Colonic mucosa (tissue), 4 donors: ENCODE results near the gene PLAC9. TPM values are rescaled to one million over a fixed set of nuclear protein-coding genes. Genes with fewer than 3 reads are reported as not detected.

Experiments
- DNase-seq: peaks from one replicate; pipeline ENCODE4 v3.0.0-alpha.2; 2020
- H3K27ac ChIP-seq: fragments of 200-600 bp; one replicate; pipeline ENCODE4 v1.8.0; 2021
- H3K27me3 ChIP-seq: fragments of 200-600 bp; one replicate; pipeline ENCODE4 v1.8.0; 2021
- H3K36me3 ChIP-seq: fragments of 200-600 bp; one replicate; pipeline ENCODE4 v1.8.0; 2021
- H3K4me1 ChIP-seq: fragments of 200-600 bp; one replicate; pipeline ENCODE4 v1.8.0; 2021; ENCODE audit warnings: mild to moderate bottlenecking
- H3K4me3 ChIP-seq: fragments of 200-600 bp; one replicate; pipeline ENCODE4 v1.8.0; 2021
- H3K9ac ChIP-seq, 2 donors: one replicate each; pipeline ENCODE4 v1.7.0; 2013; ENCODE audit warnings: control low read depth in 2 of 2, low read depth in 2 of 2, low read length in 2 of 2
- H3K9me3 ChIP-seq: fragments of 200-600 bp; one replicate; pipeline ENCODE4 v1.8.0; 2021
- CTCF ChIP-seq: fragments of 200-600 bp; IDR thresholded peaks from one replicate; pipeline ENCODE4 v1.8.0; 2022; ENCODE audit warnings: antibody characterized with exemption, mild to moderate bottlenecking
- intact Hi-C: fragments of 100-400 bp; cut with DNase I; formaldehyde crosslinking; loops from one replicate; pipeline ENCODE4 v1.14.1; 2022
- total RNA-seq, 2 donors: library from RNA; stranded (reverse); fragmentation: NEBNext Ultra II Directional in 1 of 2; extraction: Animal tissue kit (Norgen Biotek cat#: 25700) in 1 of 2; gene quantifications; one replicate each; pipeline ENCODE4 v1.2.1, GENCODE V29; 2021
- donor health status: healthy.
- donor health status: DM: no; HTN: no; CAD: no.
- donor health status: DM: no; HTN: no; CAD: no.

Gene PLAC9
- total RNA-seq, 2 donors from 2014 or later: 3.9 to 6.0 TPM

GRCh38 chr10:80168162-80168511, 35.6 kb downstream of the PLAC9 start:
- intact Hi-C loops: no loop called here
- TF ChIP-seq CTCF: no peak

GRCh38 chr10:80168679-80169380, 36.3 kb downstream of the PLAC9 start:
- DNase-seq: no peak
- Histone ChIP-seq H3K4me3 (no peak overlapping the region), H3K27me3 (no peaks in the 10 kb centered on the region), H3K9ac (no peak overlapping the region), H3K4me1 (peaks cover 43% of the 10 kb centered on the region), H3K9me3 (no peaks in the 10 kb centered on the region), H3K27ac (no peak overlapping the region), H3K36me3 (peaks cover 10% of the 10 kb centered on the region)
- intact Hi-C loops: no loop called here
- TF ChIP-seq CTCF: peak; percentile 22

More at GRCh38 chr10:80168162-80168511, 35.6 kb downstream of the PLAC9 start:
- Histone ChIP-seq H3K27ac (no peak overlapping the region), H3K4me1 (peaks cover 42% of the 10 kb centered on the region), H3K9me3 (no peaks in the 10 kb centered on the region), H3K9ac (no peak overlapping the region), H3K4me3 (no peak overlapping the region), H3K36me3 (peaks cover 10% of the 10 kb centered on the region), H3K27me3 (no peaks in the 10 kb centered on the region)
- DNase-seq: no peak

GRCh38 chr10:80170026-80170425, 37.5 kb downstream of the PLAC9 start:
- Histone ChIP-seq H3K36me3 (peaks cover 10% of the 10 kb centered on the region), H3K9me3 (no peaks in the 10 kb centered on the region), H3K9ac (peak overlapping the region in 1 of 2 donors; percentile 70), H3K4me3 (no peak overlapping the region), H3K4me1 (peaks cover 40% of the 10 kb centered on the region), H3K27ac (peak overlapping the region; percentile 65), H3K27me3 (no peaks in the 10 kb centered on the region)
- DNase-seq: peak; percentile 55
- intact Hi-C loops: no loop called here
- TF ChIP-seq CTCF: no peak

- Histone ChIP-seq H3K9me3 (no peaks in the 10 kb centered on the region), H3K27ac (peak overlapping the region; percentile 65), H3K4me3 (no peak overlapping the region), H3K9ac (peak overlapping the region in 1 of 2 donors; percentile 70), H3K27me3 (no peaks in the 10 kb centered on the region), H3K4me1 (peaks cover 37% of the 10 kb centered on the region), H3K36me3 (peaks cover 10% of the 10 kb centered on the region)
- TF ChIP-seq CTCF: no peak
- intact Hi-C loops: no loop called here
- no peak for DNase-seq
These were observed 38.1 kb downstream of the PLAC9 start for GRCh38 chr10:80170641-80171040.

DNA sequence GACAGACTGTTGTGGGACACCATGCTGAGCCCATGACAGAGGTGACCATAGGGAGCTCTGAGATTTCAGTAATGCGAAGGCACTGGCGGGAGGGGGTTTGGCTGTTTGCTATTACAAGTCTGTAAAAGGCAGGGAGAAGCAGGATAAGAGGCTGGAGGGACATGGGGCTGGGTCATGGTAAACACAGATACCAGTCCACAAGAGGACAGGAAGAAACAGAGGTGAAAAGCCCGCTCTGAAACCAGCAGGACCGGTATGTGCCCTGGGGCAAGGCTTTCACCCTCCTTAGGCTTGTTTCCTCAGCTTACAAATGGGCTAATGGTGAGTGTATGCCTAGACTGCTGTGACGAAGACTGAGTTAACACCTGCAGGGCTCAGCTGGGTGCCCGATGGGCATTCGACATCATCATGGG, 38.7 kb downstream of the PLAC9 start:
- intact Hi-C loops: no loop called here
- Histone ChIP-seq H3K27ac (peak overlapping the region; percentile 65), H3K36me3 (peaks cover 10% of the 10 kb centered on the region), H3K4me3 (no peak overlapping the region), H3K27me3 (no peaks in the 10 kb centered on the region), H3K9ac (peak overlapping the region in 1 of 2 donors; percentile 70), H3K4me1 (peaks cover 37% of the 10 kb centered on the region), H3K9me3 (no peaks in the 10 kb centered on the region)
- peak; percentile 86 for DNase-seq
- TF ChIP-seq CTCF: no peak
